ENCODE data around the gene NRCAM. TPM values are rescaled to one million over a fixed set of nuclear protein-coding genes. Genes with fewer than 3 reads are reported as not detected.

NRCAM gene
- total RNA-seq, 4 donors from 2014 or later = 0.77 to 30.3 (median 2.0) TPM; not detected in 1

GRCh38 chr7:108307595-108307994 is 148.6 kb downstream of the NRCAM start:
- H3K27me3 ChIP-seq = no peaks in the 10 kb centered on the region
- no peaks in the 10 kb centered on the region for H3K4me1 ChIP-seq
- no peaks in the 10 kb centered on the region for H3K9me3 ChIP-seq
- DNase-seq = no peak
- no peak for TF ChIP-seq POLR2A (IDR thresholded peaks at IDR 0.05)
- no peak for TF ChIP-seq CTCF (IDR thresholded peaks at IDR 0.05)
- H3K27ac ChIP-seq = no peak overlapping the region
- no peak overlapping the region for H3K4me3 ChIP-seq
- no peaks in the 10 kb centered on the region for H3K36me3 ChIP-seq
- intact Hi-C loops (cut with DNase I; ENCODE audit: low total_unique reads) = no loop called here

- Histone ChIP-seq H3K36me3 (no peaks in the 10 kb centered on the region), H3K27me3 (no peaks in the 10 kb centered on the region), H3K9me3 (no peaks in the 10 kb centered on the region), H3K27ac (no peak overlapping the region), H3K4me3 (no peak overlapping the region), H3K4me1 (no peaks in the 10 kb centered on the region)
- no peak for TF ChIP-seq POLR2A (IDR thresholded peaks at IDR 0.05)
- TF ChIP-seq CTCF (IDR thresholded peaks at IDR 0.05) = no peak
- DNase-seq = no peak
- intact Hi-C loops (cut with DNase I; ENCODE audit: low total_unique reads) = no loop called here
These were observed 149.0 kb downstream of the NRCAM start for GRCh38 chr7:108307194-108307593.

GRCh38 chr7:108303332-108303731 is 152.9 kb downstream of the NRCAM start:
- no peaks in the 10 kb centered on the region for H3K36me3 ChIP-seq
- intact Hi-C loops (cut with DNase I; ENCODE audit: low total_unique reads) = no loop called here
- H3K4me3 ChIP-seq = no peak overlapping the region
- H3K27me3 ChIP-seq = no peaks in the 10 kb centered on the region
- TF ChIP-seq POLR2A (IDR thresholded peaks at IDR 0.05) = no peak
- DNase-seq = no peak
- H3K4me1 ChIP-seq = no peaks in the 10 kb centered on the region
- no peaks in the 10 kb centered on the region for H3K9me3 ChIP-seq
- H3K27ac ChIP-seq = no peak overlapping the region

GRCh38 chr7:108301387-108301786 is 154.8 kb downstream of the NRCAM start:
- intact Hi-C loops (cut with DNase I; ENCODE audit: low total_unique reads) = no loop called here
- Histone ChIP-seq H3K36me3 (no peaks in the 10 kb centered on the region), H3K9me3 (no peaks in the 10 kb centered on the region), H3K4me1 (no peaks in the 10 kb centered on the region), H3K27ac (no peak overlapping the region), H3K27me3 (no peaks in the 10 kb centered on the region), H3K4me3 (no peak overlapping the region)
- no peak for DNase-seq
- TF ChIP-seq CTCF (IDR thresholded peaks at IDR 0.05) (no peak), POLR2A (IDR thresholded peaks at IDR 0.05) (no peak)

- H3K4me1 ChIP-seq = no peaks in the 10 kb centered on the region
- intact Hi-C loops (cut with DNase I; ENCODE audit: low total_unique reads) = no loop called here
- H3K4me3 ChIP-seq = no peak overlapping the region
- H3K36me3 ChIP-seq = no peaks in the 10 kb centered on the region
- H3K27ac ChIP-seq = no peak overlapping the region
- no peak for DNase-seq
- TF ChIP-seq POLR2A (IDR thresholded peaks at IDR 0.05) = no peak
- TF ChIP-seq CTCF (IDR thresholded peaks at IDR 0.05) = no peak
- no peaks in the 10 kb centered on the region for H3K27me3 ChIP-seq
- H3K9me3 ChIP-seq = no peaks in the 10 kb centered on the region
These were observed 156.8 kb downstream of the NRCAM start for GRCh38 chr7:108299251-108299973.
